ENCODE measurements around the gene MEI1.

Gene MEI1

DNA sequence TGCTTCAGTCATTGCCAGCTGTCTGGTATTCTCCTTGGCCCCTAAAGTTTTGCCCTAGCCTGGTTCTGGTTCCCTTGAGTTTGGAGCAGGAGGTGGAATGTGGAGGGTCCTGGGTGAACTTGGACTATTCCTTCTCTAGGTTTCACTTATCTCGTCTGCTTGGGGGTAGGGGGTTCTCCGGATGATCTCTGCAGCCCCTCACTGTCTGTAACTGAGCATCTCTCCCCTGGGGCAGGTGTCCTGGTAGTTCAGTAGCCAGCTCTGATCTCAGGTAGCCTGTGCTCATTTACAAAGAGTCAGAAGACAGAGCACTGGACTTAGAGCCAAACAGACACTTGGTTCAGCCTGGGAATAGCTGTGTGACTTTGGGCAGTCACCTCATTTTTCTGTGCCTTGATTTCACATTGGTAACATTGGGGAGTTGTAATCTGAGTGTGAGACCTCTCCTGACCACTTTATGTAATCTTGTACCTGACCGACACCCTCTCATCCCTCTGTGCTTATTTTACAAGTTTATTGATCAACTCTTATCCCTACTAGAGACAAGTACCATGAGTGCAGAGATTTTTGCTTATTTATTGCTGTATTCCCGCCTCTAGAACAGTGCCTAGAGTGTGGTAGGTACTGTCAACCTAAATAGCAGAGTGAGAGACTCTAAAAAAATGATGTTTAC is 102.0 kb downstream of the MEI1 start:
- no peaks in the 10 kb centered on the region for H3K27me3 ChIP-seq (ENCODE audit: insufficient read depth, poor library complexity, severe bottlenecking)
- TF ChIP-seq, protein P1, sequence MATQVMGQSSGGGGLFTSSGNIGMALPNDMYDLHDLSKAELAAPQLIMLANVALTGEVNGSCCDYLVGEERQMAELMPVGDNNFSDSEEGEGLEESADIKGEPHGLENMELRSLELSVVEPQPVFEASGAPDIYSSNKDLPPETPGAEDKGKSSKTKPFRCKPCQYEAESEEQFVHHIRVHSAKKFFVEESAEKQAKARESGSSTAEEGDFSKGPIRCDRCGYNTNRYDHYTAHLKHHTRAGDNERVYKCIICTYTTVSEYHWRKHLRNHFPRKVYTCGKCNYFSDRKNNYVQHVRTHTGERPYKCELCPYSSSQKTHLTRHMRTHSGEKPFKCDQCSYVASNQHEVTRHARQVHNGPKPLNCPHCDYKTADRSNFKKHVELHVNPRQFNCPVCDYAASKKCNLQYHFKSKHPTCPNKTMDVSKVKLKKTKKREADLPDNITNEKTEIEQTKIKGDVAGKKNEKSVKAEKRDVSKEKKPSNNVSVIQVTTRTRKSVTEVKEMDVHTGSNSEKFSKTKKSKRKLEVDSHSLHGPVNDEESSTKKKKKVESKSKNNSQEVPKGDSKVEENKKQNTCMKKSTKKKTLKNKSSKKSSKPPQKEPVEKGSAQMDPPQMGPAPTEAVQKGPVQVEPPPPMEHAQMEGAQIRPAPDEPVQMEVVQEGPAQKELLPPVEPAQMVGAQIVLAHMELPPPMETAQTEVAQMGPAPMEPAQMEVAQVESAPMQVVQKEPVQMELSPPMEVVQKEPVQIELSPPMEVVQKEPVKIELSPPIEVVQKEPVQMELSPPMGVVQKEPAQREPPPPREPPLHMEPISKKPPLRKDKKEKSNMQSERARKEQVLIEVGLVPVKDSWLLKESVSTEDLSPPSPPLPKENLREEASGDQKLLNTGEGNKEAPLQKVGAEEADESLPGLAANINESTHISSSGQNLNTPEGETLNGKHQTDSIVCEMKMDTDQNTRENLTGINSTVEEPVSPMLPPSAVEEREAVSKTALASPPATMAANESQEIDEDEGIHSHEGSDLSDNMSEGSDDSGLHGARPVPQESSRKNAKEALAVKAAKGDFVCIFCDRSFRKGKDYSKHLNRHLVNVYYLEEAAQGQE (IDR thresholded peaks at IDR 0.05; ENCODE audit: insufficient replicate concordance, low read depth), result no peak
- TF ChIP-seq GABPA (IDR thresholded peaks at IDR 0.05; ENCODE audit: low read depth), result no peak
- TF ChIP-seq, protein P2, sequence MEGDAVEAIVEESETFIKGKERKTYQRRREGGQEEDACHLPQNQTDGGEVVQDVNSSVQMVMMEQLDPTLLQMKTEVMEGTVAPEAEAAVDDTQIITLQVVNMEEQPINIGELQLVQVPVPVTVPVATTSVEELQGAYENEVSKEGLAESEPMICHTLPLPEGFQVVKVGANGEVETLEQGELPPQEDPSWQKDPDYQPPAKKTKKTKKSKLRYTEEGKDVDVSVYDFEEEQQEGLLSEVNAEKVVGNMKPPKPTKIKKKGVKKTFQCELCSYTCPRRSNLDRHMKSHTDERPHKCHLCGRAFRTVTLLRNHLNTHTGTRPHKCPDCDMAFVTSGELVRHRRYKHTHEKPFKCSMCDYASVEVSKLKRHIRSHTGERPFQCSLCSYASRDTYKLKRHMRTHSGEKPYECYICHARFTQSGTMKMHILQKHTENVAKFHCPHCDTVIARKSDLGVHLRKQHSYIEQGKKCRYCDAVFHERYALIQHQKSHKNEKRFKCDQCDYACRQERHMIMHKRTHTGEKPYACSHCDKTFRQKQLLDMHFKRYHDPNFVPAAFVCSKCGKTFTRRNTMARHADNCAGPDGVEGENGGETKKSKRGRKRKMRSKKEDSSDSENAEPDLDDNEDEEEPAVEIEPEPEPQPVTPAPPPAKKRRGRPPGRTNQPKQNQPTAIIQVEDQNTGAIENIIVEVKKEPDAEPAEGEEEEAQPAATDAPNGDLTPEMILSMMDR (IDR thresholded peaks at IDR 0.05; ENCODE audit: insufficient read depth, low read length), result no peak
- TF ChIP-seq POLR2AphosphoS5 (IDR thresholded peaks at IDR 0.05; ENCODE audit: low read depth), result no peak
- TF ChIP-seq SPI1 (IDR thresholded peaks at IDR 0.05; ENCODE audit: borderline replicate concordance, low read depth), result no peak
- DNase-seq (ENCODE audit: low read depth in 1 of 2, low spot score in 1 of 2), result no peak
- peak overlapping the region; percentile 94 for H3K27ac ChIP-seq (replicated peaks)
- H3K4me3 ChIP-seq (replicated peaks; ENCODE audit: insufficient read depth, low read length), result peak overlapping the region; percentile 83

DNA sequence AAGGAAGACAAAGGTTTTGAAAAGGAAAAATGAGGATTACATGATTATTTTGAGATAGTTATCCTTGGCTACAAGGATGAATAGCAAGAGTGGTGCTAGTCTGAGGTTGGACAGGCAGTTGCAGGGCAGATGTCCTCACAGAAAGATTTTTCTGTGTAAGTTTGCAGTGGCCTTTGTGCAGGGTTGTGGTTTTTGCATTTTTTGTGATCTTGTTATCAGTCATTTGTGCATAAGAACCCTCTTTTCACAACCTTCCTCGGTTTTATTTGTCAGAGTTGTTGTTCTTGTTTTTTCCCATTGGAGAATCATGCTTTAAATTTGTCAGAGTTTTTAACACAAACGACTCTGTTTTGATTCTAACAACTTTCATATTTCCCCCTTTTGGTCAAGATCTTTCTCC is 102.6 kb downstream of the MEI1 start:
- no peak for TF ChIP-seq POLR2AphosphoS5 (IDR thresholded peaks at IDR 0.05; ENCODE audit: low read depth)
- TF ChIP-seq GABPA (IDR thresholded peaks at IDR 0.05; ENCODE audit: low read depth), result no peak
- TF ChIP-seq, protein P2 (IDR thresholded peaks at IDR 0.05; ENCODE audit: insufficient read depth, low read length), result no peak
- TF ChIP-seq SPI1 (IDR thresholded peaks at IDR 0.05; ENCODE audit: borderline replicate concordance, low read depth), result no peak
- TF ChIP-seq, protein P1 (IDR thresholded peaks at IDR 0.05; ENCODE audit: insufficient replicate concordance, low read depth), result no peak
- H3K27ac ChIP-seq (replicated peaks), result no peak overlapping the region
- no peaks in the 10 kb centered on the region for H3K27me3 ChIP-seq (ENCODE audit: insufficient read depth, poor library complexity, severe bottlenecking)
- no peak for DNase-seq (ENCODE audit: low read depth in 1 of 2, low spot score in 1 of 2)
- H3K4me3 ChIP-seq (replicated peaks; ENCODE audit: insufficient read depth, low read length), result peak overlapping the region; percentile 83

DNA sequence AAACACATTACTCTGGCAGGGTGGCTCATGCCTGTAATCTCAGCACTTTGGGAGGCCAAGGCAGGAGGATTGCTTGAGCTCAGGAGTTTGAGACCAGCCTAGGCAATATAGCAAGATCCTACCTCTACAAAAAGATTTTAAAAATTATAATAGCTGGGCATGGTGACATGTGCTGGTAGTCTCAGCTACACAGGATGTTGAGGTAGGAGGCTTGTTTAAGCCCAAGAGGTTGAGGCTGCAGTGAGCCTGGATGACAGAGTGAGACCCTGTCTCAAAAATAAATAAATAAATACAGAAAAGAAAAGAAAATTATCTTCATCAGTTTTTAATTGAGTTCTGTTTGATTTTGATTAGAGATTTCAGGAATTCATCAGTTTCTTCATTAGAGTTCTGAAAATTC is 106.3 kb downstream of the MEI1 start:
- Histone ChIP-seq H3K27ac (replicated peaks) (no peak overlapping the region), H3K27me3 (ENCODE audit: insufficient read depth, poor library complexity, severe bottlenecking) (no peaks in the 10 kb centered on the region), H3K4me3 (replicated peaks; ENCODE audit: insufficient read depth, low read length) (no peak overlapping the region)
- DNase-seq (ENCODE audit: low read depth in 1 of 2, low spot score in 1 of 2), result no peak
- TF ChIP-seq, protein P2 (IDR thresholded peaks at IDR 0.05; ENCODE audit: insufficient read depth, low read length), result no peak
- TF ChIP-seq, protein P1 (IDR thresholded peaks at IDR 0.05; ENCODE audit: insufficient replicate concordance, low read depth), result no peak
- TF ChIP-seq SPI1 (IDR thresholded peaks at IDR 0.05; ENCODE audit: borderline replicate concordance, low read depth) (no peak), GABPA (IDR thresholded peaks at IDR 0.05; ENCODE audit: low read depth) (no peak), POLR2AphosphoS5 (IDR thresholded peaks at IDR 0.05; ENCODE audit: low read depth) (no peak)

All from HL-60 (cell line).